Limb (tissue), 2 donors: ENCODE data around the gene TMEM181.

Source experiments
- DNase-seq, 2 donors: peaks; one replicate each; pipeline ENCODE4 v3.0.0-alpha.2; 2016; ENCODE audit errors: extremely low spot score in 2 of 2

TMEM181 gene

GRCh38 chr6:158561938-158562337 lies 2.0 kb downstream of the TMEM181 start:
- no peak for DNase-seq

GRCh38 chr6:158564243-158565121 lies 4.6 kb downstream of the TMEM181 start:
- no peak for DNase-seq

- no peak for DNase-seq
These were observed 5.2 kb downstream of the TMEM181 start for GRCh38 chr6:158565122-158565429.

GRCh38 chr6:158565482-158566040 lies 5.7 kb downstream of the TMEM181 start:
- no peak for DNase-seq

GRCh38 chr6:158566207-158566818 lies 6.4 kb downstream of the TMEM181 start:
- DNase-seq: no peak

GRCh38 chr6:158567152-158567551 lies 7.3 kb downstream of the TMEM181 start:
- DNase-seq: no peak

- DNase-seq: no peak
These were observed 8.0 kb downstream of the TMEM181 start for GRCh38 chr6:158567871-158568401.

GRCh38 chr6:158568549-158568948 lies 8.7 kb downstream of the TMEM181 start:
- DNase-seq: no peak

- DNase-seq: no peak
These were observed 9.1 kb downstream of the TMEM181 start for GRCh38 chr6:158569036-158569435.

GRCh38 chr6:158570681-158570962 lies 10.7 kb downstream of the TMEM181 start:
- DNase-seq: no peak

- no peak for DNase-seq
These were observed 12.1 kb downstream of the TMEM181 start for GRCh38 chr6:158571826-158572652.

GRCh38 chr6:158572653-158573541 lies 13.0 kb downstream of the TMEM181 start:
- no peak for DNase-seq

GRCh38 chr6:158573542-158573931 lies 13.6 kb downstream of the TMEM181 start:
- DNase-seq: no peak

GRCh38 chr6:158574800-158575199 lies 14.9 kb downstream of the TMEM181 start:
- no peak for DNase-seq

- DNase-seq: no peak
These were observed 15.7 kb downstream of the TMEM181 start for GRCh38 chr6:158575550-158575949.

GRCh38 chr6:158584236-158584651 lies 24.4 kb downstream of the TMEM181 start:
- DNase-seq: no peak

GRCh38 chr6:158586652-158587051 lies 26.8 kb downstream of the TMEM181 start:
- DNase-seq: no peak

- DNase-seq: no peak
These were observed 29.5 kb downstream of the TMEM181 start for GRCh38 chr6:158589366-158589765.

GRCh38 chr6:158591134-158591809 lies 31.4 kb downstream of the TMEM181 start:
- no peak for DNase-seq

GRCh38 chr6:158591810-158592209 lies 31.9 kb downstream of the TMEM181 start:
- DNase-seq: no peak
